Measurements from ENCODE around the gene DEFB125. TPM values are rescaled to one million over a fixed set of nuclear protein-coding genes. Genes with fewer than 3 reads are reported as not detected.

DEFB125 gene, protein sequence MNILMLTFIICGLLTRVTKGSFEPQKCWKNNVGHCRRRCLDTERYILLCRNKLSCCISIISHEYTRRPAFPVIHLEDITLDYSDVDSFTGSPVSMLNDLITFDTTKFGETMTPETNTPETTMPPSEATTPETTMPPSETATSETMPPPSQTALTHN
- total RNA-seq = not detected in 2 replicates

DNA sequence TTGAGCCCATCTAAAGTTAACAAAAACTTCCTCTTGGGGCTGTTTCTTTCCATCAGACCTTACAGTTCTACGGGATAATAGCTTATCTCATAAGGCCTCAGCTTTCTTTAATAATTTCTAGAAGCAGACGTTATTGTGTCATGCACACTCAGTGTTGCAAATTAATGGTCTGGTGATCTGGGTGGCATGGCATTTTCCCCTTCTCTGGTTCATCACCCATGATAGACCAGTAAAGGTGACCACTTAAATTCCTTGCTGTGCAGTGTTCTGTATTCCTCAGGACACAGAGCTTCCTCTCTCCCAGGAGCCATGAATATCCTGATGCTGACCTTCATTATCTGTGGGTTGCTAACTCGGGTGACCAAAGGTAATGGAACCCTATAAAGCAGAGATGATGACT is at the start of gene DEFB125:
Gene DEFB125 (plus strand): TSS at position 272 of the 400 bp plus-strand sequence. CDS start 38 bp downstream, at position 310.

DNA sequence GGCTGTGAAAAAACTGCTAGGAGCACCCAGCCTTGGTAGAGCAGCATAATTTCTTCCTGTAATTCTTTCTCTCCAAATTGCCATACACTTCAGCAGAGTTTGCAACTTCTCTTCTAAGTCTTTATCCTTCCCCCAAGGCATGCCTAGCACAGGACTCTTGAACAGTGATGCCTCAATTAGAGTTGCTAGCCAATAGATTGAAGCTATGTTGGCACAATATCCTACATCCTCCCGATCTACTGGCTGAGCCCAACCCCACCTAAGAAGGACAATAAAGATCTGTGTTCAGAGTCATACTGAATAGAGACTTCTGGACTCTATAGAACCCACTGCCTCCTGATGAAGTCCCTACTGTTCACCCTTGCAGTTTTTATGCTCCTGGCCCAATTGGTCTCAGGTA is 54.8 kb downstream of the DEFB125 start, which contains the start of gene DEFB126:
Gene DEFB126 (plus strand): TSS at position 301 of the 400 bp plus-strand sequence. CDS start 39 bp downstream, at position 340.

Other genes starting within 250 kb of the DEFB125 start
- gene DEFB126, start 54.9 kb downstream of the DEFB125 start, total RNA-seq = not detected in 2 replicates
- not detected in 2 replicates for gene DEFB127, start 69.8 kb downstream of the DEFB125 start, total RNA-seq
- gene DEFB128, start 102.0 kb downstream of the DEFB125 start, total RNA-seq = not detected in 2 replicates
- not detected in 2 replicates for gene DEFB129, start 139.6 kb downstream of the DEFB125 start, total RNA-seq
- not detected in 2 replicates for gene DEFB132, start 170.1 kb downstream of the DEFB125 start, total RNA-seq
- 0.59 and 1.8 TPM in 2 replicates for gene C20orf96, start 203.1 kb downstream of the DEFB125 start, total RNA-seq
- 6.2 and 8.2 TPM in 2 replicates for gene ZCCHC3, start 209.9 kb downstream of the DEFB125 start, total RNA-seq
- 4.0 and 4.3 TPM in 2 replicates for gene SOX12, start 237.9 kb downstream of the DEFB125 start, total RNA-seq

Measured in subcutaneous preadipocyte (primary cell).